ENCODE results near the gene LASP1NB.

GRCh38 chr17:38892083-38892482 is 33.3 kb upstream of the LASP1NB start:
- TF ChIP-seq POLR2AphosphoS5 (IDR thresholded peaks at IDR 0.05; ENCODE audit: low read depth, low read length) (no peak), CTCF (IDR thresholded peaks at IDR 0.05) (no peak)

Data from Panc1 (cell line).